DND-41 (cell line): ENCODE measurements around the gene TEX22.

Experiments used
- CTCF ChIP-seq: IDR thresholded peaks from 2 replicates; pipeline ENCODE4 v1.5.1; 2012; ENCODE audit warnings: borderline replicate concordance, low read length, moderate library complexity, mild to moderate bottlenecking; ENCODE audit not compliant: poor library complexity, severe bottlenecking; ENCODE audit errors: extremely low read depth
- EZH2 ChIP-seq: IDR thresholded peaks from 3 replicates; pipeline ENCODE4 v1.6.1; 2012; ENCODE audit warnings: borderline replicate concordance, low read depth, mild to moderate bottlenecking, moderate library complexity, low read length, inconsistent platforms; ENCODE audit not compliant: severe bottlenecking

GRCh38 chr14:105427412-105427811 lies 29.1 kb downstream of the TEX22 start:
- no peak for TF ChIP-seq CTCF
- no peak for TF ChIP-seq EZH2
